Endodermal cell (in vitro differentiated cells): ENCODE measurements around the gene C19orf81. TPM values are rescaled to one million over a fixed set of nuclear protein-coding genes. Genes with fewer than 3 reads are reported as not detected.

Experiments
- DNase-seq: peaks from one replicate; pipeline ENCODE4 v3.0.0-alpha.2; 2017
- H3K27ac ChIP-seq: 2 replicates; pipeline ENCODE4 v1.5.1; 2013; ENCODE audit warnings: mild to moderate bottlenecking, low read depth, low read length, moderate library complexity
- H3K27me3 ChIP-seq: 2 replicates; pipeline ENCODE4 v1.6.1; 2013; ENCODE audit warnings: mild to moderate bottlenecking, low read length, moderate library complexity; ENCODE audit not compliant: insufficient read depth, control insufficient read depth, poor library complexity, severe bottlenecking
- H3K36me3 ChIP-seq: 2 replicates; pipeline ENCODE4 v1.7.0; 2013; ENCODE audit warnings: mild to moderate bottlenecking, low read length, moderate library complexity; ENCODE audit not compliant: control insufficient read depth, insufficient read depth
- H3K4me1 ChIP-seq: one replicate; pipeline ENCODE4 v1.7.0; 2013; ENCODE audit warnings: low read length; ENCODE audit not compliant: control insufficient read depth, insufficient read depth
- H3K4me3 ChIP-seq: 2 replicates; pipeline ENCODE4 v1.5.1; 2013; ENCODE audit warnings: mild to moderate bottlenecking, low read length, moderate library complexity
- H3K9ac ChIP-seq: 2 replicates; pipeline ENCODE4 v1.6.1; 2013; ENCODE audit warnings: mild to moderate bottlenecking, low read length, moderate library complexity; ENCODE audit not compliant: poor library complexity, severe bottlenecking; ENCODE audit errors: extremely low read depth
- H3K9me3 ChIP-seq: 2 replicates; pipeline ENCODE4 v1.6.1; 2013; ENCODE audit warnings: mild to moderate bottlenecking, low read length, moderate library complexity; ENCODE audit not compliant: control insufficient read depth
- H3K27ac Mint-ChIP-seq: 2 replicates; pipeline ENCODE4 v1.8.0; 2020; ENCODE audit warnings: mixed read lengths
- H3K27me3 Mint-ChIP-seq: 2 replicates; pipeline ENCODE4 v1.8.0; 2021; ENCODE audit warnings: mild to moderate bottlenecking, mixed read lengths; ENCODE audit not compliant: insufficient read depth
- H3K36me3 Mint-ChIP-seq: 2 replicates; pipeline ENCODE4 v1.8.0; 2020; ENCODE audit warnings: low read depth, mixed read lengths
- H3K4me1 Mint-ChIP-seq: 2 replicates; pipeline ENCODE4 v1.8.0; 2020; ENCODE audit warnings: mixed read lengths
- H3K4me3 Mint-ChIP-seq: 2 replicates; pipeline ENCODE4 v1.8.0; 2020; ENCODE audit warnings: mild to moderate bottlenecking, moderate library complexity, mixed read lengths
- H3K9me3 Mint-ChIP-seq: 2 replicates; pipeline ENCODE4 v1.8.0; 2020; ENCODE audit warnings: mild to moderate bottlenecking, mixed read lengths
- CTCF ChIP-seq: fragments of 200-600 bp; sonication (generic); conservative IDR thresholded peaks from 2 replicates; pipeline ENCODE4 v1.5.0; 2021; ENCODE audit warnings: antibody characterized with exemption, mild to moderate bottlenecking
- WGBS, 2 experiments: methylation state at CpG; one replicate each; pipeline versions ENCODE4 v1.1.5 to v1.1.7; 2013; ENCODE audit warnings: missing lambda C conversion rate in 2 of 2, mixed read lengths in 1 of 2; ENCODE audit not compliant: insufficient coverage in 1 of 2, insufficient read length in 1 of 2; 5-methylcytosine and 5-hydroxymethylcytosine counted together
- total RNA-seq, 2 donors: library from RNA; stranded (reverse); fragmentation: NEBNext Ultra II Directional in 1 of 2; extraction: Animal tissue kit (Norgen Biotek cat#: 25700) in 1 of 2; gene quantifications; 2 replicates in 1 of 2; 3 replicates in 1 of 2; pipeline ENCODE4 v1.2.1, GENCODE V29; 2021

Gene C19orf81
- total RNA-seq, 2 donors from 2014 or later: 11.3 to 26.8 TPM

- Mint-ChIP-seq H3K9me3 (peaks cover 6% of the 10 kb centered on the region), H3K4me3 (no peak overlapping the region), H3K27ac (no peak overlapping the region), H3K4me1 (no peaks in the 10 kb centered on the region), H3K27me3 (peaks cover 22% of the 10 kb centered on the region), H3K36me3 (no peaks in the 10 kb centered on the region)
- Histone ChIP-seq H3K27me3 (no peaks in the 10 kb centered on the region), H3K9me3 (peaks cover 2% of the 10 kb centered on the region), H3K27ac (no peak overlapping the region), H3K4me1 (no peaks in the 10 kb centered on the region), H3K9ac (no peak overlapping the region), H3K36me3 (no peaks in the 10 kb centered on the region), H3K4me3 (no peak overlapping the region)
- WGBS, 2 experiments: 88 to 96% methylated on average over 4 to 6 of the region's 7 CpGs
- DNase-seq: peak; percentile 5
- TF ChIP-seq CTCF: no peak
These were observed 20.7 kb upstream of the C19orf81 start for GRCh38 chr19:50628551-50628950.

- Mint-ChIP-seq H3K4me3 (no peak overlapping the region), H3K27ac (no peak overlapping the region), H3K4me1 (no peaks in the 10 kb centered on the region), H3K36me3 (no peaks in the 10 kb centered on the region), H3K9me3 (peaks cover 11% of the 10 kb centered on the region), H3K27me3 (peaks cover 24% of the 10 kb centered on the region)
- TF ChIP-seq CTCF: no peak
- Histone ChIP-seq H3K9ac (no peak overlapping the region), H3K27ac (no peak overlapping the region), H3K4me3 (no peak overlapping the region), H3K4me1 (no peaks in the 10 kb centered on the region), H3K9me3 (peaks cover 8% of the 10 kb centered on the region), H3K36me3 (no peaks in the 10 kb centered on the region), H3K27me3 (no peaks in the 10 kb centered on the region)
- DNase-seq: peak; percentile 11
- 87 to 94% methylated on average over 16 to 20 of the region's 20 CpGs for WGBS, 2 experiments
These were observed 20.1 kb upstream of the C19orf81 start for GRCh38 chr19:50629194-50629593.

GRCh38 chr19:50629801-50630200 lies 19.4 kb upstream of the C19orf81 start:
- Mint-ChIP-seq H3K4me1 (no peaks in the 10 kb centered on the region), H3K27me3 (peaks cover 24% of the 10 kb centered on the region), H3K36me3 (no peaks in the 10 kb centered on the region), H3K9me3 (peaks cover 17% of the 10 kb centered on the region), H3K4me3 (no peak overlapping the region), H3K27ac (no peak overlapping the region)
- Histone ChIP-seq H3K4me3 (no peak overlapping the region), H3K36me3 (no peaks in the 10 kb centered on the region), H3K27me3 (no peaks in the 10 kb centered on the region), H3K9ac (no peak overlapping the region), H3K9me3 (peaks cover 10% of the 10 kb centered on the region), H3K27ac (no peak overlapping the region), H3K4me1 (no peaks in the 10 kb centered on the region)
- 83 to 86% methylated on average over 10 to 14 of the region's 14 CpGs for WGBS, 2 experiments
- no peak for TF ChIP-seq CTCF
- DNase-seq: no peak
